Endodermal cell (in vitro differentiated cells): ENCODE results near the gene VSIG4. TPM values are rescaled to one million over a fixed set of nuclear protein-coding genes. Genes with fewer than 3 reads are reported as not detected.

Experiments used
- DNase-seq: peaks from one replicate; pipeline ENCODE4 v3.0.0-alpha.2; 2017
- H3K27ac ChIP-seq: 2 replicates; pipeline ENCODE4 v1.5.1; 2013; ENCODE audit warnings: mild to moderate bottlenecking, low read depth, low read length, moderate library complexity
- H3K27me3 ChIP-seq: 2 replicates; pipeline ENCODE4 v1.6.1; 2013; ENCODE audit warnings: mild to moderate bottlenecking, low read length, moderate library complexity; ENCODE audit not compliant: insufficient read depth, control insufficient read depth, poor library complexity, severe bottlenecking
- H3K36me3 ChIP-seq: 2 replicates; pipeline ENCODE4 v1.7.0; 2013; ENCODE audit warnings: mild to moderate bottlenecking, low read length, moderate library complexity; ENCODE audit not compliant: control insufficient read depth, insufficient read depth
- H3K4me1 ChIP-seq: one replicate; pipeline ENCODE4 v1.7.0; 2013; ENCODE audit warnings: low read length; ENCODE audit not compliant: control insufficient read depth, insufficient read depth
- H3K4me3 ChIP-seq: 2 replicates; pipeline ENCODE4 v1.5.1; 2013; ENCODE audit warnings: mild to moderate bottlenecking, low read length, moderate library complexity
- H3K9ac ChIP-seq: 2 replicates; pipeline ENCODE4 v1.6.1; 2013; ENCODE audit warnings: mild to moderate bottlenecking, low read length, moderate library complexity; ENCODE audit not compliant: poor library complexity, severe bottlenecking; ENCODE audit errors: extremely low read depth
- H3K9me3 ChIP-seq: 2 replicates; pipeline ENCODE4 v1.6.1; 2013; ENCODE audit warnings: mild to moderate bottlenecking, low read length, moderate library complexity; ENCODE audit not compliant: control insufficient read depth
- H3K27ac Mint-ChIP-seq: 2 replicates; pipeline ENCODE4 v1.8.0; 2020; ENCODE audit warnings: mixed read lengths
- H3K27me3 Mint-ChIP-seq: 2 replicates; pipeline ENCODE4 v1.8.0; 2021; ENCODE audit warnings: mild to moderate bottlenecking, mixed read lengths; ENCODE audit not compliant: insufficient read depth
- H3K36me3 Mint-ChIP-seq: 2 replicates; pipeline ENCODE4 v1.8.0; 2020; ENCODE audit warnings: low read depth, mixed read lengths
- H3K4me1 Mint-ChIP-seq: 2 replicates; pipeline ENCODE4 v1.8.0; 2020; ENCODE audit warnings: mixed read lengths
- H3K4me3 Mint-ChIP-seq: 2 replicates; pipeline ENCODE4 v1.8.0; 2020; ENCODE audit warnings: mild to moderate bottlenecking, moderate library complexity, mixed read lengths
- H3K9me3 Mint-ChIP-seq: 2 replicates; pipeline ENCODE4 v1.8.0; 2020; ENCODE audit warnings: mild to moderate bottlenecking, mixed read lengths
- CTCF ChIP-seq: fragments of 200-600 bp; sonication (generic); conservative IDR thresholded peaks from 2 replicates; pipeline ENCODE4 v1.5.0; 2021; ENCODE audit warnings: antibody characterized with exemption, mild to moderate bottlenecking
- WGBS, 2 experiments: methylation state at CpG; one replicate each; pipeline versions ENCODE4 v1.1.5 to v1.1.7; 2013; ENCODE audit warnings: missing lambda C conversion rate in 2 of 2, mixed read lengths in 1 of 2; ENCODE audit not compliant: insufficient coverage in 1 of 2, insufficient read length in 1 of 2; 5-methylcytosine and 5-hydroxymethylcytosine counted together
- total RNA-seq, 2 donors: library from RNA; stranded (reverse); fragmentation: NEBNext Ultra II Directional in 1 of 2; extraction: Animal tissue kit (Norgen Biotek cat#: 25700) in 1 of 2; gene quantifications; 2 replicates in 1 of 2; 3 replicates in 1 of 2; pipeline ENCODE4 v1.2.1, GENCODE V29; 2021

VSIG4 gene
- total RNA-seq, 2 donors from 2014 or later = not detected

- no peaks in the 10 kb centered on the region for H3K9me3 ChIP-seq
- no peaks in the 10 kb centered on the region for H3K4me1 ChIP-seq
- H3K9ac ChIP-seq = no peak overlapping the region
- no peak for DNase-seq
- H3K4me3 ChIP-seq = no peak overlapping the region
- no peaks in the 10 kb centered on the region for H3K4me1 Mint-ChIP-seq
- no peaks in the 10 kb centered on the region for H3K27me3 Mint-ChIP-seq
- H3K27ac ChIP-seq = no peak overlapping the region
- H3K36me3 ChIP-seq = no peaks in the 10 kb centered on the region
- peaks cover 17% of the 10 kb centered on the region for H3K9me3 Mint-ChIP-seq
- H3K36me3 Mint-ChIP-seq = no peaks in the 10 kb centered on the region
- no peaks in the 10 kb centered on the region for H3K27me3 ChIP-seq
- no peak overlapping the region for H3K4me3 Mint-ChIP-seq
- TF ChIP-seq CTCF = no peak
- H3K27ac Mint-ChIP-seq = no peak overlapping the region
Observed at GRCh38 chrX:66007851-66008250, 32.0 kb downstream of the VSIG4 start.

GRCh38 chrX:66005830-66006449 is 33.9 kb downstream of the VSIG4 start:
- Mint-ChIP-seq H3K4me1 (peaks cover under 1% of the 10 kb centered on the region), H3K36me3 (no peaks in the 10 kb centered on the region), H3K27ac (no peak overlapping the region), H3K9me3 (peaks cover 27% of the 10 kb centered on the region), H3K4me3 (no peak overlapping the region), H3K27me3 (no peaks in the 10 kb centered on the region)
- Histone ChIP-seq H3K9me3 (no peaks in the 10 kb centered on the region), H3K9ac (no peak overlapping the region), H3K36me3 (no peaks in the 10 kb centered on the region), H3K4me3 (no peak overlapping the region), H3K4me1 (no peaks in the 10 kb centered on the region), H3K27ac (no peak overlapping the region), H3K27me3 (no peaks in the 10 kb centered on the region)
- DNase-seq = no peak
- TF ChIP-seq CTCF = no peak
- 100% methylated on average over 3 of the region's 4 CpGs; no CpG with 5 or more reads in 1 of the 2 experiments for WGBS, 2 experiments

- Mint-ChIP-seq H3K4me3 (no peak overlapping the region), H3K36me3 (no peaks in the 10 kb centered on the region), H3K4me1 (peaks cover 3% of the 10 kb centered on the region), H3K27me3 (no peaks in the 10 kb centered on the region), H3K27ac (no peak overlapping the region), H3K9me3 (peaks cover 30% of the 10 kb centered on the region)
- 100% methylated on average over 1 of the region's 1 CpG; no CpG with 5 or more reads in 1 of the 2 experiments for WGBS, 2 experiments
- Histone ChIP-seq H3K27me3 (no peaks in the 10 kb centered on the region), H3K9me3 (no peaks in the 10 kb centered on the region), H3K4me3 (no peak overlapping the region), H3K4me1 (no peaks in the 10 kb centered on the region), H3K9ac (no peak overlapping the region), H3K27ac (no peak overlapping the region), H3K36me3 (no peaks in the 10 kb centered on the region)
- no peak for TF ChIP-seq CTCF
- DNase-seq = no peak
Observed at GRCh38 chrX:66004928-66005829, 34.7 kb downstream of the VSIG4 start.
